Fibroblast of villous mesenchyme (primary cell): ENCODE measurements around the gene NOL4L. TPM values are rescaled to one million over a fixed set of nuclear protein-coding genes. Genes with fewer than 3 reads are reported as not detected.
"Not testable (repeated sequence)": the region's sequence is repeated elsewhere in the genome, so short reads cannot be mapped to it uniquely, and the experiment has no call there.

Experiments used
- DNase-seq: peaks from one replicate; pipeline ENCODE4 v3.0.0-alpha.2; 2010; ENCODE audit warnings: low read depth
- H3K4me3 ChIP-seq: 2 replicates; pipeline ENCODE4 v1.5.1; 2011; ENCODE audit warnings: low read depth, mild to moderate bottlenecking, low read length
- CTCF ChIP-seq: IDR thresholded peaks from 2 replicates; pipeline ENCODE4 v1.5.1; 2012; ENCODE audit warnings: low read depth, mild to moderate bottlenecking, low read length; ENCODE audit not compliant: insufficient read depth
- total RNA-seq: library from RNA; depleted of rRNA; stranded (reverse); fragments of >200 nt; gene quantifications from 2 replicates; pipeline ENCODE4 v1.2.3, GENCODE V29; 2012

The NOL4L gene
- total RNA-seq, 1 donor = 9.9 TPM

DNA sequence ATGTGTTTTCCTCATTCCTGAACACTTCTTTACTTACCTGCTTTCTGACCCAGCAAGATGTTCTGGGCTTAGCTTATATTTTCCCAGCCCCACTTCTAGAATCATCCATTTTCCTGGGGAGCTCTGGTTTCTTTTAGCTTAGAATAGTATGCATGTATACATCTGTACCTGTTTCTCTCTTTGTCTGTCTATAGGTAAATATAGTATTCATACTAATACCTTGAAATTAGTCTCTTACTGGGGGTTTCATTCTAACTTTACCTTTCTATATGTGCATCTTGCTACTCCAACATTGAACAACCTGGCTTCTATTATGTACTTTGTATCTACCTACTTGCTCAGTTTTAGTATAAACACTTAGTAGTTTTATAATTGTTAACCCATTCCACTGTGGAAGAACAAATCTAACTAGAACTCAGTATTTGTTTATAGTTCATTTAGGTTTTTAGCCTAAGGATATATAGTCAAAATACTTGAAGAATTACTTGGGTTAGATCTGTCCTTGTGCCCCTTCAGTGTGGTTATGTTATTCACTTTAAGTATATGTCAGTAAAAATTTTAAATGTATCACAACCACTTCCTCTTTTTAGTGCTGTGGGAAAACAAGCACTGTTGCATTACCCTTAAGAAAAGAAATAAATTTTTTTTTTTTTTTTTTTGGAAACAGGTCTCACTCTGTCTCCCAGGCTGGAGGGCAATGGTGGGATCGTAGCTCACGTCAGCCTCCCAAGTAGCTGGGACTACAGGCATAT is 173.0 kb downstream of the NOL4L start:
- H3K4me3 ChIP-seq = no peak overlapping the region

GRCh38 chr20:32407131-32407750 is 177.9 kb downstream of the NOL4L start:
- DNase-seq, H3K4me3 ChIP-seq: not testable (repeated sequence)

More for the DNA sequence above, 173.0 kb downstream of the NOL4L start:
- no peak for TF ChIP-seq CTCF
- DNase-seq = no peak

DNA sequence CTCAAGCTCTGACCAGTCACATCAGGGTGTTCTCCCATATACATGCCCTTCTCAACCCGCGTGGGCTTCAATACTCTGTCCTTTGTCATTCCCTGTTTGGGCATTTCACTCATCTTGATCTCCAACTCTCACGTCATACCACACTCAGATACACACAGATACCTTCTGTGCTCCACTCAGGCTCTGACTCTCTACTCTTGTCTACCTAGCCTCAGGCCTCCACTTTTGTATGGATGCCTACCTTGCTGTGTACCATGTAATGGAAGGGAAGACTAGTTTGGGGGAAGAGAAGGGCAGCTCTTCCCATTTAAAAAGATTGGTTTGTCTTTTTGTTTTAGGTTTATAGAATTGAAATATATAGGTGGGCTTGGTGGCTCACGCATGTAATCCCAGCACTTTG is 178.4 kb downstream of the NOL4L start:
- no peak for DNase-seq
- no peak for TF ChIP-seq CTCF
- H3K4me3 ChIP-seq = no peak overlapping the region

DNA sequence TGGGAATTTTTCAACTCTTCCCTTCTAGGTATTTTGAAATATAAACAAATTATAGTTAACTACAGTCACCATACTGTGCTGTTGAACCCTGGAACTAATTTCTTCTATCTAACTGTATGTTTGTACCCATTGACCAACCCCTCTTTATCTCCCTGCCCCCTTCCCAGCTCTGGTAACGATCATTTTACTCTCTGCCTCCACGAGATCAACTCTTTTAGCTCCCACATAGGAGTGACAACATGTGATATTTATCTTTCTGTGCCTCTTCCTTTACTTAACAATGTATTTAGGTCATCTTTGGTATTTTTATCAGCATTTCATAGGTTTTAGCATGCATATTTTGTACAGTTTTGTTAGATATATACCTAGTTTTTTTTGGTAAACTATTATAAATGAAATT is 181.1 kb downstream of the NOL4L start:
- DNase-seq = no peak
- H3K4me3 ChIP-seq = no peak overlapping the region
- no peak for TF ChIP-seq CTCF

DNA sequence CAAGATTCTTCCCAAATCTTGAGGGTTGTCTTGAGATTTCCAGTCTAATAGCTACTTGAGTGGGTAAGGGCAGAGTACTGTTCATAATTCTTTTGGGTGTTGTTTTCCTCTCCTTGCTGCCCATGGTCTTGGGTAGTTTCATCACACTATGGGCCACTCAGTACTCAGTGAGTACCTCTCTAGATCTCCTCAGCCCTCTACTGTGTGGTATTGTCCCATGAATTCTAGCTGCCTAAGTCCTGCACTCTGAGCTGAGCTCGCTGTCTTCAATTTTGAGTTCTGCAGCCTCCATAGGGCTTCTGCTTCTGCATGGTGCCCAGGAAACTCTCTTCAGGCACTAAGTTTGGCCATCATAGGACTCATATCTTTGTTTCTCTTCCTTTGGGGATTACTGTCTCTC is 184.7 kb downstream of the NOL4L start:
- no peak for DNase-seq
- no peak for TF ChIP-seq CTCF
- H3K4me3 ChIP-seq = no peak overlapping the region

DNA sequence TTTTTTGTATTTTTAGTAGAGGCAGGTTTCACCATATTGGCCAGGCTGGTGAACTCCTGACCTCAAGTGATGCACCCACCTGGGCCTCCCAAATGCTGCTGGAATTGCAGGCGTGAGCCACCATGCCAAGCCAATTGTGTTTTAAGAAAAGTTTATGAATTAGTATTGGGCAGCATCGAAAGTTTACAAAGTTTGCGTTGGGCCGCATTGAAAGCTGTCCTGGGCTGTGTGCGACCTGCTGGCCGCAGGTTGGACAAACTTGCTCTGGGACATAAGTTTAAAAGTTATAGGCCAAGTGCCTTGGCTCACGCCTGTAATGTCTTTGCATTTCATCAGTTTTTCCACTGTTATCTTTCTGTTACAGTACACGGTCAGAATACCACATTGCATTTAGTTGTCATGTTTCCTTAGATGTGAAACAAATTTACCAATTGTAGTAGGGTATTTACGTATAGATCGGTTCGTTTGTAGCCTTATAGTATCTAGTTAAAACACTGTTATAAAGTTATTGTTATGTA is 187.5 kb downstream of the NOL4L start:
- TF ChIP-seq CTCF = no peak
- no peak overlapping the region for H3K4me3 ChIP-seq
- no peak for DNase-seq

GRCh38 chr20:32396646-32397160 is 188.4 kb downstream of the NOL4L start:
- no peak for TF ChIP-seq CTCF
- H3K4me3 ChIP-seq = no peak overlapping the region
- DNase-seq = peak; percentile 49
